ENCODE data around the gene PREX1.

- TF ChIP-seq CTCF (IDR thresholded peaks at IDR 0.05 in 4 of 5, conservative IDR thresholded peaks at IDR 0.05 in 1 of 5) (no peak), POLR2A (IDR thresholded peaks at IDR 0.05) (no peak)
These were observed 207.7 kb downstream of the PREX1 start for GRCh38 chr20:48620154-48620506.

All from gastrocnemius medialis (tissue), 4 donors.